MCF 10A (cell line): Measurements from ENCODE around the gene UNC119B. TPM values are rescaled to one million over a fixed set of nuclear protein-coding genes. Genes with fewer than 3 reads are reported as not detected.

Experiments used
- BruUV-seq: library from RNA; stranded (reverse); fragments of 400-500 nt; replicated peaks from 2 replicates; lab custom pipeline; 2021; lab: Mats Ljungman, UMichigan
- CTCF ChIA-PET: fragments of 300-600 bp; sonication (Branson Sonifier 250); formaldehyde crosslinking; extraction: SDS; loops from one replicate; lab custom pipeline; 2021; ENCODE audit warnings: antibody characterized with exemption, inconsistent platforms; lab: Yijun Ruan, JAX
- POLR2A ChIA-PET: fragments of 300-600, 350-650 bp; sonication (Branson Sonifier 250); formaldehyde crosslinking; extraction: SDS; loops from one replicate; lab custom pipeline; 2020; ENCODE audit warnings: antibody characterized with exemption, inconsistent platforms; lab: Yijun Ruan, JAX
- DNase-seq: peaks from one replicate; pipeline ENCODE4 v3.0.0-alpha.2; 2018; ENCODE audit not compliant: unreplicated experiment
- H3K27ac Mint-ChIP-seq: one replicate; pipeline ENCODE4 v1.8.0; 2022; ENCODE audit warnings: mild to moderate bottlenecking, low read depth, mixed read lengths; ENCODE audit not compliant: unreplicated experiment
- H3K27me3 Mint-ChIP-seq: one replicate; pipeline ENCODE4 v1.8.0; 2022; ENCODE audit warnings: mixed read lengths; ENCODE audit not compliant: insufficient read depth, unreplicated experiment
- H3K36me3 Mint-ChIP-seq: one replicate; pipeline ENCODE4 v1.8.0; 2022; ENCODE audit warnings: mild to moderate bottlenecking, moderate library complexity, mixed read lengths; ENCODE audit not compliant: insufficient read depth, unreplicated experiment
- H3K4me1 Mint-ChIP-seq: one replicate; pipeline ENCODE4 v1.8.0; 2022; ENCODE audit warnings: mixed read lengths; ENCODE audit not compliant: insufficient read depth, unreplicated experiment
- H3K4me3 Mint-ChIP-seq: one replicate; pipeline ENCODE4 v1.8.0; 2022; ENCODE audit warnings: mild to moderate bottlenecking, moderate library complexity, mixed read lengths; ENCODE audit not compliant: unreplicated experiment
- H3K9me3 Mint-ChIP-seq: one replicate; pipeline ENCODE4 v1.8.0; 2022; ENCODE audit warnings: mixed read lengths; ENCODE audit not compliant: unreplicated experiment
- CTCF ChIP-seq: fragments of 200-600 bp; IDR thresholded peaks from one replicate; pipeline ENCODE4 v1.8.0; 2022; ENCODE audit warnings: antibody characterized with exemption, mild to moderate bottlenecking; ENCODE audit not compliant: unreplicated experiment
- intact Hi-C: fragments of 100-400 bp; cut with micrococcal nuclease; formaldehyde crosslinking; loops from 2 replicates; pipeline ENCODE4 v1.14.1; 2022
- total RNA-seq: library from RNA; stranded (reverse); gene quantifications from 2 replicates; pipeline ENCODE4 v1.2.3, GENCODE V29; 2022

Gene UNC119B
- total RNA-seq, 1 experiment from 2014 or later, result 31.0 TPM

GRCh38 chr12:120706029-120706428 is 4.2 kb upstream of the UNC119B start:
- TF ChIP-seq CTCF, result no peak
- intact Hi-C loops, result no loop called here
- BruUV-seq, result no TSS peak
- Mint-ChIP-seq H3K9me3 (no peaks in the 10 kb centered on the region), H3K4me3 (no peak overlapping the region), H3K27me3 (no peaks in the 10 kb centered on the region), H3K36me3 (peaks cover 12% of the 10 kb centered on the region), H3K4me1 (peaks cover 9% of the 10 kb centered on the region), H3K27ac (no peak overlapping the region)
- POLR2A ChIA-PET, result interaction anchor here (0.6 to 1.0 kb wide), 3 partner anchors 8 to 397 kb away, joined by 3 to 4 read pairs (median 3); no protein-coding TSS in a partner anchor
- DNase-seq, result no peak
- CTCF ChIA-PET, result no interaction called here

- intact Hi-C loops, result no loop called here
- Mint-ChIP-seq H3K9me3 (no peaks in the 10 kb centered on the region), H3K4me1 (peaks cover 16% of the 10 kb centered on the region), H3K36me3 (peaks cover 4% of the 10 kb centered on the region), H3K4me3 (no peak overlapping the region), H3K27ac (no peak overlapping the region), H3K27me3 (no peaks in the 10 kb centered on the region)
- ChIA-PET CTCF (interaction anchor here (1.0 to 2.6 kb wide), 5 partner anchors 13 to 263 kb away, joined by 3 to 10 read pairs (median 4); partner anchors contain the start of gene POP5), POLR2A (interaction anchor here (0.7 to 4.8 kb wide), 4 partner anchors 16 to 171 kb away, joined by 3 to 46 read pairs (median 4); partner anchors contain the start of genes MLEC and POP5)
- BruUV-seq, result no TSS peak
- TF ChIP-seq CTCF, result no peak
- no peak for DNase-seq
These were observed 1.6 kb upstream of the UNC119B start for GRCh38 chr12:120708651-120709050.

GRCh38 chr12:120710805-120711296 is 593 bp downstream of the UNC119B start:
- BruUV-seq, result no TSS peak
- peak; percentile 17 for DNase-seq
- ChIA-PET CTCF (interaction anchor here (1.0 to 2.6 kb wide), 7 partner anchors 10 to 265 kb away, joined by 3 to 15 read pairs (median 5); no protein-coding TSS in a partner anchor), POLR2A (interaction anchor here (0.6 to 4.8 kb wide), 8 partner anchors 9 to 144 kb away, joined by 3 to 46 read pairs (median 4); partner anchors contain the start of genes MLEC and POP5)
- Mint-ChIP-seq H3K36me3 (peaks cover 24% of the 10 kb centered on the region), H3K9me3 (no peaks in the 10 kb centered on the region), H3K27ac (peak overlapping the region; percentile 55), H3K4me1 (peaks cover 16% of the 10 kb centered on the region), H3K27me3 (no peaks in the 10 kb centered on the region), H3K4me3 (peak overlapping the region; percentile 89)
- intact Hi-C loops, result no loop called here
- no peak for TF ChIP-seq CTCF

GRCh38 chr12:120711411-120711810 is 1.2 kb downstream of the UNC119B start:
- Mint-ChIP-seq H3K27me3 (no peaks in the 10 kb centered on the region), H3K9me3 (no peaks in the 10 kb centered on the region), H3K27ac (peak overlapping the region; percentile 55), H3K4me3 (peak overlapping the region; percentile 89), H3K36me3 (peaks cover 29% of the 10 kb centered on the region), H3K4me1 (peaks cover 11% of the 10 kb centered on the region)
- TF ChIP-seq CTCF, result no peak
- BruUV-seq, result no TSS peak
- ChIA-PET POLR2A (interaction anchor here (0.6 to 4.8 kb wide), 7 partner anchors 9 to 130 kb away, joined by 3 to 46 read pairs (median 4); partner anchors contain the start of genes ACADS, MLEC and POP5), CTCF (interaction anchor here (1.0 to 2.5 kb wide), 6 partner anchors 9 to 264 kb away, joined by 3 to 15 read pairs (median 4); no protein-coding TSS in a partner anchor)
- DNase-seq, result no peak
- intact Hi-C loops, result no loop called here
